Uterus (tissue), 2 donors: ENCODE results near the gene MAVS.

Experiments
- CTCF ChIP-seq, 4 experiments: fragments of 200-600 bp in 2 of 4; fragments of 450-650 bp in 2 of 4; sonication (generic) in 2 of 4; IDR thresholded peaks; one replicate each; pipeline ENCODE4 v1.5.1; 2016 to 2019; ENCODE audit warnings: antibody characterized with exemption in 4 of 4, mild to moderate bottlenecking in 2 of 4, moderate library complexity in 1 of 4
- POLR2A ChIP-seq, 2 donors: fragments of 450-650 bp; IDR thresholded peaks; one replicate each; pipeline ENCODE4 v1.6.1; 2016; ENCODE audit warnings: antibody characterized with exemption in 2 of 2, mild to moderate bottlenecking in 1 of 2, moderate library complexity in 1 of 2

- no peak for TF ChIP-seq POLR2A (IDR thresholded peaks at IDR 0.05)
- TF ChIP-seq CTCF (IDR thresholded peaks at IDR 0.05): no peak
Measured at GRCh38 chr20:3885715-3886114, 39.1 kb downstream of the MAVS start.
